ENCODE measurements around the gene FBXO22. TPM values are rescaled to one million over a fixed set of nuclear protein-coding genes. Genes with fewer than 3 reads are reported as not detected.
A peak's percentile ranks its signal among the peaks of the same experiment; 100 is the strongest.

Gene FBXO22
- total and polyA plus RNA-seq, 2 of the 13 experiments (the other 11 are each of a cell fraction or from before 2014, with no cell fraction given) = 45.7 to 112 TPM

- peaks cover 26% of the 10 kb centered on the region for H3K79me2 ChIP-seq (ENCODE audit: insufficient read depth, low read length)
- no peak overlapping the region for H3K9ac ChIP-seq (ENCODE audit: insufficient read depth, low read depth, low read length)
- H3K27ac ChIP-seq (ENCODE audit: extremely low read length, insufficient read depth, low read length) = no peak overlapping the region
- peaks cover 1% of the 10 kb centered on the region; the same call in 1 of the 2 replicates for H4K20me1 ChIP-seq (ENCODE audit: insufficient read depth, low read length)
- peak; percentile 36 for FAIRE-seq
- no TSS peak for BruUV-seq (replicated peaks)
- peak; percentile 62 for ATAC-seq
- H3K4me1 ChIP-seq (ENCODE audit: insufficient read depth, low read length) = no peaks in the 10 kb centered on the region
- peak; percentile 20 for DNase-seq (ENCODE audit: low spot score)
- H3K36me3 ChIP-seq (replicated peaks in 1 of 2; ENCODE audit: control insufficient read depth in 1 of 2, insufficient read depth in 2 of 2, low read length in 2 of 2) = peaks cover 20 to 80% of the 10 kb centered on the region in 2 experiments
- POLR2A ChIA-PET = no interaction called here
- in situ Hi-C loops (cut with HindIII; ENCODE audit: extremely low pct_ligation_motif_present, low pct_unique_long_range_greater_than_20kb) = loop anchor here (10.0 kb wide), 2 partner anchors 114 to 204 kb away; a partner anchor contains a TSS
- no peak overlapping the region for H3K4me3 ChIP-seq (replicated peaks in 1 of 3; ENCODE audit: insufficient read depth in 1 of 3, low read depth in 2 of 3, low read length in 3 of 3)
- no peak overlapping the region for H3K4me2 ChIP-seq (ENCODE audit: low read depth, low read length)
- 0 out of 2 replicates have a peak, but pooled peaks have one; percentile 17 for TF ChIP-seq ETV5 (CRISPR knock-in tag; IDR thresholded peaks at IDR 0.05; ENCODE audit: borderline replicate concordance)
- no peak for TF ChIP-seq MXD1 (CRISPR knock-in tag; IDR thresholded peaks at IDR 0.05)
- peak; percentile 92 for TF ChIP-seq ZBTB33 (CRISPR knock-in tag; IDR thresholded peaks at IDR 0.05)
- no peak for TF ChIP-seq ELF4 (CRISPR knock-in tag; IDR thresholded peaks at IDR 0.05; ENCODE audit: borderline replicate concordance)
- 0 out of 2 replicates have a peak, but pooled peaks have one; percentile 17 for TF ChIP-seq RAD21 (CRISPR knock-in tag; IDR thresholded peaks at IDR 0.05)
- TF ChIP-seq ZFY (CRISPR knock-in tag; IDR thresholded peaks at IDR 0.05) = no peak
- TF ChIP-seq KAT8 (CRISPR knock-in tag; IDR thresholded peaks at IDR 0.05) = no peak
- TF ChIP-seq ZMAT3 (CRISPR knock-in tag; conservative IDR thresholded peaks at IDR 0.05) = no peak
- no peak for TF ChIP-seq HOMEZ (CRISPR knock-in tag; IDR thresholded peaks at IDR 0.05; ENCODE audit: low read depth)
- TF ChIP-seq CTCF (CRISPR knock-in tag; IDR thresholded peaks at IDR 0.05) = peak; percentile 33; the same call in 1 of the 2 replicates
- peak; percentile 34 for TF ChIP-seq STAG1 (CRISPR knock-in tag; IDR thresholded peaks at IDR 0.05)
- TF ChIP-seq ZNF20 (CRISPR knock-in tag; IDR thresholded peaks at IDR 0.05) = no peak
- TF ChIP-seq SMC3 (IDR thresholded peaks at IDR 0.05; ENCODE audit: low read length) = 0 out of 2 replicates have a peak, but pooled peaks have one; percentile 21
- TF ChIP-seq GLI4 (CRISPR knock-in tag; IDR thresholded peaks at IDR 0.05; ENCODE audit: borderline replicate concordance) = no peak
- no peak overlapping the region for H2AFZ ChIP-seq (ENCODE audit: low read length)
- CTCF ChIA-PET (ENCODE audit: low intra/inter-chr PET ratio, low total read pairs) = no interaction called here
- WGBS (ENCODE audit: low lambda C conversion rate) = 79% methylated on average over 9 of the region's 9 CpGs
- no peaks in the 10 kb centered on the region for H3K27me3 ChIP-seq (ENCODE audit: control insufficient read depth in 1 of 2, insufficient read depth in 2 of 2, low read length in 2 of 2)
- H3K9me3 ChIP-seq (ENCODE audit: low read length) = no peaks in the 10 kb centered on the region
- intact Hi-C loops (cut with micrococcal nuclease; ENCODE audit: unreplicated experiment) = loop anchor here (1.0 to 10.0 kb wide), 2 partner anchors 119 to 204 kb away; a partner anchor contains a TSS
These were observed 25.3 kb downstream of the FBXO22 start for GRCh38 chr15:75928680-75929608.

Data from HepG2 (cell line).